ENCODE results near the gene RRAS2. TPM values are rescaled to one million over a fixed set of nuclear protein-coding genes. Genes with fewer than 3 reads are reported as not detected.

The RRAS2 gene
- total RNA-seq, 1 donor from 2014 or later: 36.6 TPM

DNA sequence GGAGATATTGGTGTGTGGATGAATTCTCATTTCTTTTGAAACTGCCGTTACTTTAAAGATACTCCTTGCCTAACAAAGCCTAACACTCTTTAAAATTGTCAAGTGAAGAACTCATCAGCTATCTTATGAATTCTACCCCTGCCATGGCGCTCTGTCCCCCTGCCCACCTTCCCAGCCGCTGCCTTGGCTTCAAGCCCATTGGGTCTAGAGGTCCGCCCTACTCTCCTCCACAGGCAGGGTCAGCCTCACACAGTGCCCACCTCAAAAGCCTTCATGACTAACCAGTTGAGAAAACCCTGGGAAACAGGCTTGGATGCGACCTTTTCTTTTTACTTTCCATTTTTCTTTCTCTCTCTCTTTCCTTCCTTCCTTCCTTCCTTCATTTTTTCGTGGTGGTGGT lies 128.6 kb downstream of the RRAS2 start:
- no peaks in the 10 kb centered on the region for H3K36me3 Mint-ChIP-seq (ENCODE audit: low read depth)
- H3K27ac Mint-ChIP-seq (ENCODE audit: unreplicated experiment): peak overlapping the region; percentile 81
- TF ChIP-seq, protein P1, sequence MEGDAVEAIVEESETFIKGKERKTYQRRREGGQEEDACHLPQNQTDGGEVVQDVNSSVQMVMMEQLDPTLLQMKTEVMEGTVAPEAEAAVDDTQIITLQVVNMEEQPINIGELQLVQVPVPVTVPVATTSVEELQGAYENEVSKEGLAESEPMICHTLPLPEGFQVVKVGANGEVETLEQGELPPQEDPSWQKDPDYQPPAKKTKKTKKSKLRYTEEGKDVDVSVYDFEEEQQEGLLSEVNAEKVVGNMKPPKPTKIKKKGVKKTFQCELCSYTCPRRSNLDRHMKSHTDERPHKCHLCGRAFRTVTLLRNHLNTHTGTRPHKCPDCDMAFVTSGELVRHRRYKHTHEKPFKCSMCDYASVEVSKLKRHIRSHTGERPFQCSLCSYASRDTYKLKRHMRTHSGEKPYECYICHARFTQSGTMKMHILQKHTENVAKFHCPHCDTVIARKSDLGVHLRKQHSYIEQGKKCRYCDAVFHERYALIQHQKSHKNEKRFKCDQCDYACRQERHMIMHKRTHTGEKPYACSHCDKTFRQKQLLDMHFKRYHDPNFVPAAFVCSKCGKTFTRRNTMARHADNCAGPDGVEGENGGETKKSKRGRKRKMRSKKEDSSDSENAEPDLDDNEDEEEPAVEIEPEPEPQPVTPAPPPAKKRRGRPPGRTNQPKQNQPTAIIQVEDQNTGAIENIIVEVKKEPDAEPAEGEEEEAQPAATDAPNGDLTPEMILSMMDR (conservative IDR thresholded peaks at IDR 0.05): no peak
- DNase-seq (ENCODE audit: low read depth, low spot score): no peak
- H3K9me3 Mint-ChIP-seq: peaks cover 3% of the 10 kb centered on the region
- no peak overlapping the region for H3K4me3 Mint-ChIP-seq
- H3K27me3 Mint-ChIP-seq (ENCODE audit: low read depth): peaks cover 42% of the 10 kb centered on the region
- peaks cover 21% of the 10 kb centered on the region for H3K4me1 Mint-ChIP-seq

DNA sequence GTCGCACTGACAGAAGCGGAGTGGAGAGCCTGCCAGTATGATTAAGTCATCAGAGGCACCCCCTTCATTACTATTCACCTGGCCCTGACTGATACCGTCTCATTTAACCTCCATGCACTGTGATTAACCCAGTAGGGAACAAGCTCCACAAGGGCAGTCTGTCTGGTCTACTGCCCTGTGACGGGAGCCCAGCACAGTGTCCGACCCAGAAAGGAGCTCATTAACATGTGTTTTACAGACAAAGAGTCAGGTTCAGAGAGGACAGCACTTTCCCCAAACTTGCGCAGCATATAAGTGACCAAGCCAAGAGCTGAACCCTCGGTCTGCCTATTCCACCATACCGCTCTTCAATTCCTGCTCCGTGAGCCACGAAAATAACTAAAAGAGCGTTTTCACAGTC lies 129.5 kb downstream of the RRAS2 start:
- DNase-seq (ENCODE audit: low read depth, low spot score): no peak

DNA sequence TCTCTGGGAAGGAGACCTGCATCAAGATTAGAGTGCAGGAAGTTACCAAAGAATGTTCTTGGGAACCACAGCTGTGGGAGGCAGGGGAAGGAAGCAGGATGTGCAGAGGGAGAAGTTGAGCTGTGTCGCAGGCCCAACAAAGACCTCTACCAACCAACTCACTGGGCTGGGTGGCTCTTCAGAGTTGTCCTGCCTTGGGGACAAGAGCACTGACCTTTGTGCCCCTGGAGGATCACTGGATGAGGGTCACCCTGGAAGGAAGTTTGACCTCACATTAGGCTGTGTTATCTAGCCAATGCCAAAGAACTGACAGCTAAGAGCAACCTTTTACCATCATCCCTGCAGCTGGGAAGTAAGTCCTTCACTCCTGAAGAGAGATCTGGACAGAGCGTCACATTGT lies 130.6 kb downstream of the RRAS2 start:
- Mint-ChIP-seq H3K27me3 (ENCODE audit: low read depth) (peaks cover 44% of the 10 kb centered on the region), H3K4me1 (peaks cover 21% of the 10 kb centered on the region), H3K9me3 (peaks cover 3% of the 10 kb centered on the region), H3K36me3 (ENCODE audit: low read depth) (no peaks in the 10 kb centered on the region), H3K4me3 (no peak overlapping the region), H3K27ac (ENCODE audit: unreplicated experiment) (no peak overlapping the region)
- TF ChIP-seq, protein P1 (conservative IDR thresholded peaks at IDR 0.05): no peak
- DNase-seq (ENCODE audit: low read depth, low spot score): no peak

More for the DNA sequence above, 129.5 kb downstream of the RRAS2 start:
- Mint-ChIP-seq H3K27me3 (ENCODE audit: low read depth) (peaks cover 44% of the 10 kb centered on the region), H3K4me3 (no peak overlapping the region), H3K27ac (ENCODE audit: unreplicated experiment) (no peak overlapping the region), H3K9me3 (peaks cover 3% of the 10 kb centered on the region), H3K36me3 (ENCODE audit: low read depth) (no peaks in the 10 kb centered on the region), H3K4me1 (peaks cover 21% of the 10 kb centered on the region)
- TF ChIP-seq, protein P1 (conservative IDR thresholded peaks at IDR 0.05): no peak

Other genes starting within 250 kb of the RRAS2 start
- 83.9 and 93.9 TPM in 2 replicates for gene COPB1, start 140.6 kb upstream of the RRAS2 start, total RNA-seq
- gene PSMA1, start 161.2 kb upstream of the RRAS2 start, total RNA-seq: 172 and 190 TPM in 2 replicates

Measured in neural crest cell (in vitro differentiated cells).